Peyer's patch (tissue), 4 donors: Measurements from ENCODE around the gene CCND2. TPM values are rescaled to one million over a fixed set of nuclear protein-coding genes. Genes with fewer than 3 reads are reported as not detected.

Source experiments
- DNase-seq, 3 donors: peaks; one replicate each; pipeline ENCODE4 v3.0.0-alpha.2; 2017 to 2019
- H3K27ac ChIP-seq, 4 donors: fragments of 200-600 bp; sonication (generic); one replicate each; pipeline ENCODE4 v1.5.1; 2016 to 2019
- H3K27me3 ChIP-seq, 2 donors: fragments of 200-600 bp; sonication (generic); one replicate each; pipeline ENCODE4 v1.5.1; 2019
- H3K36me3 ChIP-seq, 3 donors: fragments of 200-600 bp; sonication (generic); one replicate each; pipeline ENCODE4 v1.5.1; 2016 to 2019
- H3K4me1 ChIP-seq, 4 donors: fragments of 200-600 bp; sonication (generic); one replicate each; pipeline ENCODE4 v1.5.1; 2016 to 2019
- H3K4me3 ChIP-seq, 4 donors: fragments of 200-600 bp; sonication (generic); 1 replicate in 3 of 4; 2 replicates in 1 of 4; pipeline ENCODE4 v1.5.1; 2016 to 2019; ENCODE audit warnings: mild to moderate bottlenecking in 1 of 4
- H3K9me3 ChIP-seq, 4 donors: fragments of 200-600 bp; sonication (generic); one replicate each; pipeline ENCODE4 v1.5.1; 2016 to 2019; ENCODE audit warnings: mild to moderate bottlenecking in 1 of 4
- POLR2A ChIP-seq, 2 donors: fragments of 450-650 bp; IDR thresholded peaks; one replicate each; pipeline ENCODE4 v1.5.1; 2017; ENCODE audit warnings: antibody characterized with exemption in 2 of 2, mild to moderate bottlenecking in 2 of 2, moderate library complexity in 2 of 2
- total RNA-seq, 4 donors: library from RNA; depleted of rRNA; stranded (reverse); fragments of >200 nt; gene quantifications; one replicate each; pipeline ENCODE4 v1.1.0, GENCODE V29; 2016
- TF ChIP-seq, protein P1 (sequence below), 6 experiments: fragments of 450-650 bp in 4 of 6; fragments of 200-600 bp in 2 of 6; sonication (generic) in 1 of 6; IDR thresholded peaks; one replicate each; pipeline ENCODE4 v1.5.1; 2017 to 2019; ENCODE audit warnings: antibody characterized with exemption in 6 of 6, mild to moderate bottlenecking in 3 of 6, moderate library complexity in 1 of 6

The CCND2 gene
- total RNA-seq, 4 donors from 2014 or later = 72.0 to 162 (median 97.6) TPM

DNA sequence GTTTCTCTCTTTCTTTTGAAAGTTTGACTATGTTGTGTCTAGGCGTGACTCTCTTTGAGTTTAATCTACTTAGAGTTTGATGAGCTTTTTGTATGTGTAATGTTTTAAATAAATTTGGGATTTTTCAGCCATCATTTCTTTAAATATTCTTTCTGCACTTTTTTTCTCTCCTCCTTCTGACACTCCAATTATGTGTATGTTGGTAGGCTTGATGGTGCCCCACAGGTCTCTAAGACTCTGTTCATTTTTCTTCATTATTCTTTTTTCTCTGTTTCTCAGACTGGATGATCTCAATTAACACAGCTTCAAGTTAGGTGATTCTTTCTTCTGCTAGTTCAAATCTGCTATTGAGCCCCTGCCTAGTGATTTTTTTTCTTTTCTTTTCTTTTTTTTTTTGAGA lies 14.5 kb upstream of the CCND2 start:
- H3K4me1 ChIP-seq = no peaks in the 10 kb centered on the region
- H3K27ac ChIP-seq = no peak overlapping the region
- no peaks in the 10 kb centered on the region for H3K36me3 ChIP-seq
- TF ChIP-seq POLR2A (IDR thresholded peaks at IDR 0.05) = no peak
- TF ChIP-seq, protein P1, sequence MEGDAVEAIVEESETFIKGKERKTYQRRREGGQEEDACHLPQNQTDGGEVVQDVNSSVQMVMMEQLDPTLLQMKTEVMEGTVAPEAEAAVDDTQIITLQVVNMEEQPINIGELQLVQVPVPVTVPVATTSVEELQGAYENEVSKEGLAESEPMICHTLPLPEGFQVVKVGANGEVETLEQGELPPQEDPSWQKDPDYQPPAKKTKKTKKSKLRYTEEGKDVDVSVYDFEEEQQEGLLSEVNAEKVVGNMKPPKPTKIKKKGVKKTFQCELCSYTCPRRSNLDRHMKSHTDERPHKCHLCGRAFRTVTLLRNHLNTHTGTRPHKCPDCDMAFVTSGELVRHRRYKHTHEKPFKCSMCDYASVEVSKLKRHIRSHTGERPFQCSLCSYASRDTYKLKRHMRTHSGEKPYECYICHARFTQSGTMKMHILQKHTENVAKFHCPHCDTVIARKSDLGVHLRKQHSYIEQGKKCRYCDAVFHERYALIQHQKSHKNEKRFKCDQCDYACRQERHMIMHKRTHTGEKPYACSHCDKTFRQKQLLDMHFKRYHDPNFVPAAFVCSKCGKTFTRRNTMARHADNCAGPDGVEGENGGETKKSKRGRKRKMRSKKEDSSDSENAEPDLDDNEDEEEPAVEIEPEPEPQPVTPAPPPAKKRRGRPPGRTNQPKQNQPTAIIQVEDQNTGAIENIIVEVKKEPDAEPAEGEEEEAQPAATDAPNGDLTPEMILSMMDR (IDR thresholded peaks at IDR 0.05) = no peak
- no peaks in the 10 kb centered on the region for H3K27me3 ChIP-seq
- no peak for DNase-seq
- H3K9me3 ChIP-seq = no peaks in the 10 kb centered on the region
- no peak overlapping the region for H3K4me3 ChIP-seq

DNA sequence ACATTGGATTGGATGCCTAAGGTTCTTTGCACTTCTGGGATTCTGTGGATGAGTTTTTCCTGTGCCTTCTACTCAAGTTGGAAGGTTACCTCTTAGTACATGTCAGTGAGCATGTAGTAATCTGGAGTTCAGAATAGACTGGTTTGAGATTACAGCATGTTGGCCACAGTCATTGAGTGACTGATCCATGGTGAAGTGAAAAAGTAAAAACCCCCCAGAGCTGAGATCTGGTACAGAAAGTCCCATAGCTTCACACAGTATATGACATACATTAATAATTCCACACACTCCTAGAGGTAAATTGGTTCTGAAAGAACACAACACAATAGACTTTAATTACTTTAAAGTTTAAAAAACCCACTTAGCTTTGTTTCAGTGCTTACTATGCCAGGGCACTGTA lies 11.9 kb upstream of the CCND2 start:
- Histone ChIP-seq H3K9me3 (no peaks in the 10 kb centered on the region), H3K4me3 (no peak overlapping the region), H3K27me3 (no peaks in the 10 kb centered on the region), H3K36me3 (no peaks in the 10 kb centered on the region), H3K4me1 (no peaks in the 10 kb centered on the region), H3K27ac (no peak overlapping the region)
- no peak for DNase-seq
- no peak for TF ChIP-seq POLR2A (IDR thresholded peaks at IDR 0.05)
- TF ChIP-seq, protein P1 (IDR thresholded peaks at IDR 0.05) = no peak

DNA sequence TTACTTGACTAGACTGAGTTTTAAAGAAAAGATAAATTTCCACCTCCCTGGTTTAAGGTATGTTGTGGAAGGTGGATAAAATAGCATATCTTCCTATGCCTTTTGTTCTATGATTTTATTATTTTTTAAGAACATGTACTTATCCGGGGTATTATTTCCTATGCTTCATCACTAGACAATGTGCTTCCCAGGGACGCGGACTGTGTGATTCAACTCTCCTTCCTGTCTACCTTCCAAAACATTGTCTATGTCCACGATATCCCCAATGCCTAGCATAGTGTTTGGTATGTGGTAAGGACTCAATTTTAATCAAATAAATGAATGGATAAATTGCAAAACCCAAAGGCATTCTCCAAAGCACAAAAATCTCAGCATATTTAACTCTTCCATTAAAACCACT lies 8.3 kb upstream of the CCND2 start:
- Histone ChIP-seq H3K27ac (no peak overlapping the region), H3K36me3 (no peaks in the 10 kb centered on the region), H3K9me3 (no peaks in the 10 kb centered on the region), H3K27me3 (no peaks in the 10 kb centered on the region), H3K4me3 (no peak overlapping the region), H3K4me1 (peaks cover 0 to 6% (median 0%) of the 10 kb centered on the region in 4 donors)
- no peak for DNase-seq
- TF ChIP-seq, protein P1 (IDR thresholded peaks at IDR 0.05) = no peak
- no peak for TF ChIP-seq POLR2A (IDR thresholded peaks at IDR 0.05)

DNA sequence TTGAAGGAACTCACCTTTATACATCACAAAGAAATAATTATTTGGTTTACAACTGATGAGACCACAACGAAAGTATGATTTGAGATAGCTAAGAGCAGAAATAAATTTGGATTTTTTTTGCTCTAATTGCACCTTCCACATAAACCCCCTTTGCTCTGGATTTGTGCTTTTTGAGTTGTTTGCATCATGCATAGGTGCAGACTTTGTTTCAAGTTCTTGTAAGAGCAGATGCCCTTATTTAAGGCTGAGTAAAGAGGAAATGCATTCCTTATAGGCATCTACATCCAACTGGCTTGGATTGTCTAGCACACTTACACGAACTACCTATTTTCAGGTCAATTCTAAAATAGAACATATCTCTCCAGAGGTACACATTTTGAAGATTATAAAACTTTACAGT lies 6.6 kb upstream of the CCND2 start:
- DNase-seq = no peak
- no peak for TF ChIP-seq POLR2A (IDR thresholded peaks at IDR 0.05)
- TF ChIP-seq, protein P1 (IDR thresholded peaks at IDR 0.05) = no peak
- H3K27ac ChIP-seq = no peak overlapping the region
- H3K9me3 ChIP-seq = no peaks in the 10 kb centered on the region
- no peaks in the 10 kb centered on the region for H3K27me3 ChIP-seq
- H3K4me1 ChIP-seq = peaks cover 0 to 16% (median under 1%) of the 10 kb centered on the region in 4 donors
- no peaks in the 10 kb centered on the region for H3K36me3 ChIP-seq
- H3K4me3 ChIP-seq = no peak overlapping the region

DNA sequence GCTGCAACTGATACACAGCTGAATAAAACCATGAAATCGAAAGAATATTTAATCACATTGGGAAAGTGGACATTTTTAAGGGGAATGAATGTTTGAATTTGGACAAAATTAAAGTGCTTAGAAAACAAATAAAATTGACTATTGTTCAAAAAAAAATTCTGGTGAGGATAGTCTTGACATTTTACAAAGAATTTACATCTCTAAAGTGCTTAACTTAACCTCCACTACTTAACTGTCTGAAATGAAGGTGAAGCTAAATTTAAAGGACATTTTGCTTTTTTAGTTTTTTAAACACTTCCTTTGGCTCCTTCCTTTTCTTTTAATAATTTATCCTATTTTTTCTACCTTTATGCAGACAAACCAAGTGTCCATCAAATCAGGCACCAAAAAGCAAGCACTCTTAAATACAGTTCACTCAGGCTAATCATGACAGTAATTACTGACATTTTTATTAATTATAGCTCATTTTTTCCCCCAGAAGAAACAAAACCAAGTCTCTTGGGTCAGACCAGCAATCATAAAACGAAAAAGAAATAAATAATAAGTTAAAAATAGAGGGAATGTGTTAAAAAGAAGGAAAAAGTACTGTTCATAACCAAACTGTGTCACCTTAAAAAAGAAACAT lies 5.7 kb upstream of the CCND2 start:
- Histone ChIP-seq H3K36me3 (no peaks in the 10 kb centered on the region), H3K27me3 (no peaks in the 10 kb centered on the region), H3K4me1 (peaks cover 0 to 24% (median 5%) of the 10 kb centered on the region in 4 donors), H3K4me3 (no peak overlapping the region), H3K27ac (no peak overlapping the region), H3K9me3 (no peaks in the 10 kb centered on the region)
- no peak for TF ChIP-seq POLR2A (IDR thresholded peaks at IDR 0.05)
- no peak for DNase-seq

DNA sequence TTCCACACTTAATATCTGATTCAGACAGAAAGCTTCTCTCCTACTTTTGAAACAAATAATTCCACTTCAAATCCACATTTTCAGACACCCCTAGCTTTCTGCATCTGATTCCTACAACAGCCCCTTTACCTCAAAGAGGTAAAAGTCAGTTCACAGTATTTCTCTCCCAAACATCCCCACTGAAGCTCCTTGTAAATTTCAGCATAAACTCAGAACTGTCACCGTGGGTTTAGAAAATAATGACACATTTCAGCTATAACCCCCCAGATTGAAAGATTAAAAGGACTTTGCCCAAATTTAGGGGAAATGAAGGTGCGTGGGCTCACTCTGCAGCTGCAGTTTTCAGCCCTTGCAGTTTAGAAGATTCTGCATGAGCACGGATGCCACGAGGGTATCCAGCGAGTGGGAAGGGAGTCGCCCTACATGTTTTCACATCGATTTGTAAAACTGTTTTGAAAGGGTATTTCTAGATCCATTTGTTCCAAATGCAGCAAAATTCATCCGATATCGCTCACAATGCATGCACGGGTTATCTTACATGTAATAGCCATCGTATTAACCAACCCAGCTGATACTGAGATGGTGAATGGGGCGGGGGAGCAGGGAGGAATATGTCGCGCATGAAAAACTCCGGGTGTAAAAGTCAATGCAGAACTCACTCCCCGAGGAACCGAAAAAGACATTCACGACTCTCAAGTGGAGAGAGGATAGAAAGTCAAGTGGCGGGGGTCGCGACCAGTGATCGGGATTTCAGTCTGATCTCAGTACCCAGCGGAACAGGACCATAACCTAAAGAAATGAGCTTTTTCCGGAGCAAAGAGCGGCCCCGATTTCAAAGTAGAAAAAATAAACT lies 5.0 kb upstream of the CCND2 start:
- no peaks in the 10 kb centered on the region for H3K27me3 ChIP-seq
- peak overlapping the region; percentile 55 to 89 (median 74) for H3K4me3 ChIP-seq
- H3K36me3 ChIP-seq = no peaks in the 10 kb centered on the region

More for the DNA sequence above, 5.0 kb upstream of the CCND2 start:
- TF ChIP-seq, protein P1 (IDR thresholded peaks at IDR 0.05) = no peak
- no peak for TF ChIP-seq POLR2A (IDR thresholded peaks at IDR 0.05)
- peak overlapping the region; percentile 89 to 96 (median 94) for H3K27ac ChIP-seq
- peaks cover 0 to 31% (median 8%) of the 10 kb centered on the region in 4 donors for H3K4me1 ChIP-seq
- DNase-seq = peak in 2 of 3 donors; percentile 48 to 60
- H3K9me3 ChIP-seq = no peaks in the 10 kb centered on the region
